NOMO-1 (cell line): ENCODE data around the gene SEPTIN6.
"Not testable (repeated sequence)": the region's sequence is repeated elsewhere in the genome, so short reads cannot be mapped to it uniquely, and the experiment has no call there.

Experiments used
- DNase-seq, 2 experiments: peaks; one replicate each; lab custom pipeline; 2025; ENCODE audit not compliant: unreplicated experiment in 2 of 2; lab: John Stamatoyannopoulos, UW

The SEPTIN6 gene

DNA sequence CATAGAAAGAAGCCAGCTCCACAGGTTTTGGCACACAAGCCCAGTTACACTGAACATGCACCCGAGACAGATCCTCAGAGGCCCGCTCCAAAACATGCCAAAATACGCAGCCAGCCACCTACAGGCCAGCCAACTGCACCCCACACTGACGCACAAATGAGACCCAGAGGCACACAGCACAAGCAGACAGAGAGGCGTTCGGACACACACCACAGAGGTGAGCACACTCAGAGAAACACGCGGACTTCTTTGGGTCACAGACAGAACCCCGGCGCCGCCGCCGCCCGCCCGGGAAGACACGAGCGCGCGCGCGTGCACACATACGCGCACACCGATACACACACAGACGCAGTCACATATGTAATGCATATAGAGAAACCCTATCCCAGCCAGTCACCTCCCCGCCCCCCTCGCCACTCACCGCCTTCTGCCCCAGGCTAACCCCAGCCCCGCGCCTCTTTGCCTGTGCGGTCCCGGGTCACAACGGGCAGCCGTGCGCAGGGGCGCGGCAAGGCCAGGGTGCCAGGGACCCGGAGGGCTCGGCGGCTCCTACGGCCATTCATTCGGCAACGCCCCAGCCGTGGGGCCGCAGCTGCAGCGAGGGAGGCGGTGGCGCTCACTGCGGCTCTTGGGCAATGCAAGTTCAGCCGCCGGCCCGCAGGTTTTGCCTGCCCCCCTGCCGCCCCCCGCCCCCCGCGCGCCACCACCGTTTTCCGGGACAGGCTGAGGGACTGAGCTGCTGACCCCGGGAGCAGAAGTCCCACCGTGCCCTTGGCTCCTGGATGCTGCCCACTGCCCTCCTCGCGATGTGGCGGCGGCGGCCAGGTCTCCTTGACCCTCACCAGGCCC is 553 bp downstream of the SEPTIN6 start:
- DNase-seq = peak; percentile 29 to 39

DNA sequence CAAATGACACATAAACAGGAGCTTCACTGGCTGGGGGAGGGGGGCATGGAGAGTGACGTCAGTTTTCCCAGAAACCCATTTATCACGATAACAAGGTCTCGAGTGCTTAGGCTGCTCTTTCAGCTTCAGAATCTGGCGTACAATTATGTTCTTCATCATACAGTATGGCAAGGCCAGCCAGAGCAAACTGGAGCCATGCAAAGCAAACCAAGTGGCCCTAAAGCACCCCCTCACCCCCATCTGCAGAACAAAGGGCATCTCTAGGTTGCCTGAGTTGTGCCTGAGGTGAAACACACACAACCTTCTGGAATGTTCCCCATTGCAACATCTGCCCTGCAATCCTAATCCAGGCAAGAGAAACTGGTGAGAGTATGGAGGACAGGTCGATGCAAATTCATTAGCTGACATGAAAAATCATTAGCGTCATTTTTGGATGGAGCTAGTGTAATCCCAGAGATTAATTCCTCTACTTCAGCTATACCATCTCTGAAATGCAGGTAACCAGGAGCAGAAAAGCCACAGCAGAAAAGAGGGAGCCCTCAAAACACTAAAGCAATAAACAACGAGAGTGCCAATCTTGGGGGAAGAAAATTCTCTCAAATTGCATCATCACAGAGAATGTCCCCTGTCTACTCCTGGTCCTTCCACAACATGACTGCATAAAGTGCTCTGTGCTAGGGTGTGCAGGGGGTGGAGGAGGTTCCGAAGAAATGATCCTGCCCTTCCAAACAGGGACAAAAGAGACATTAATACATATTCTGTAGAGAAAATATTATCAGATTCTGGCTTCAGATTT is 1.8 kb downstream of the SEPTIN6 start:
- DNase-seq = no peak

DNA sequence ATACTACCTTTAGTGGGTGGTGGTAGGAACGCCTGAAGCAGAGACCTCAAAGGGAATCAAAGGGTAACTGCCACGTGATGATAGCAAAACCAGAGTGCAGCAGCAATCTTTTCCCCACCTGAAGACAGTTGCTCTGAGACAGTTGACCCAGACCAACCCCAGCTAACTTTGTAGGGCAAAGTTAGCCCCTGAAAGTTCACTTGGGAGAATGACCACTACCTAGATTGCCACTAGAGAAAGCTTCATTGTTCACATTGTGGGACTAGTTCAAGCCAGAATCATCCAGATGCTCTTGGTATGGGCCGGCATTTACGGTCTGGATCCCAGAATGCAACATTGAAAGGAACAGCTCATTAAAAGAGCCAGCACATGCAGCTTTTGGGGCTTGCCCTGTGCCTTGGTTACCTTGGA is 4.1 kb downstream of the SEPTIN6 start:
- no peak for DNase-seq

DNA sequence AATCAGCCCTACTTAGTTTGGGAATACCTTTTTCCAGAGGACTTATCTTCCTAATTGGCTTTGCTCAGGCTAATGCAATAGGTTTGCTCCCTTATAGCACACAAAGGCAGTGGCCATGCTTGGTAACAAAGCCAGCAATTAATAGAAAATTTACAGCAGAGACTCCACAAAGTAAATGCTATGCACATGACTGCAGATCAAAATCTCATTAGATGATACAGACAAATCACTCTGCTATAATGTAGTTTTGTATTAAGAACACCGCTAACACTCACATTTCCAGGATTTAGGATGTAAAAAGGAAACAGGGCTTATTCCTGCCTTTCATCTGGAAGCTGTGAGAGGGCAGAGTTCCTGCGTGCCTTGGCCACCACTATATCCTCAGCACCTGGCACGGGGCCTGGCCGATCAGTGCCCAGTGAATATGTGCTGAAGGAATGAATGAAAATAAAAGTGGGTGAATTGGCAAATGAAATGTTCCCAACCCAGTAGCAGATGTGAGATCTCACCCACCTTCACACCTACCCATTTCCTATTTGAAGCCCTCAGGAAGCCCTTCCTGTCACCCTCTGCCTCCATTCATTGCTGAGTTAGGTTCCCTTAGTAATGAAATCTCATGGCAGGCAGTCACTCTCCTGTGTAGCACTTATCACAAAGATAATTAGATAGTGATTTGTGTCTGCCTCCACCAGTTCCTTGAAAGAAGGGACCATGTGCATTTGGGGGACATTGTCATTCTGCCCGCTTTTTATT is 5.1 kb downstream of the SEPTIN6 start:
- no peak for DNase-seq

DNA sequence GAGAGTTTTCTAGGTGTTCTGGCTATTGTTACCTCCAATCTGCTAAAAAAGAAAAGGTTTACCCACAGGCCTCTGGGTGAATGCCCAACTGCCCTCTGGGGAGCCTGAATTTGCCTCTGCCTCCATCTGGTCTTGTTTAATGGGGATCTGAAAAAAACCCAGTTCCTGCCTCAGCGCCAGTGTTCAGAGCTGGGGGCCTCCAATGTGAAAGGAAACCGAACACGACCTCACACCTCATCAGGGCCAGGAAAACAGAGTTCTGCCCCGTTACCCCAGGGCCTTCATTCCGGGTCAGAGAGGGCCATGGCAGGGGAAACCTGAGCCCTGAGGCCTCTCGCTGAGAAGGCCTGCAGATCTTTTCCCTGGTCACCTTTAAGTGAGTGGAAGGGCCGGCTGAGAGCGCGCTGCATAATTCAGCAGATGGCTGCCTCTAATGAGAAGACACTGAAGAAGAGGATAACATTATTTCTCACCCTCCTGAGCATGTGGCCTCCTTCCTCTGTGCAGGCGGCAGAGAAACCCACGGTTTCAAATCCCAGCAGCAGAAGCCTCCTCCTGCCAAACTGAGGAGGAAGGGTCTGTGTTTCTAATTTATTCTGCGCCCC is 6.8 kb downstream of the SEPTIN6 start:
- DNase-seq = no peak

DNA sequence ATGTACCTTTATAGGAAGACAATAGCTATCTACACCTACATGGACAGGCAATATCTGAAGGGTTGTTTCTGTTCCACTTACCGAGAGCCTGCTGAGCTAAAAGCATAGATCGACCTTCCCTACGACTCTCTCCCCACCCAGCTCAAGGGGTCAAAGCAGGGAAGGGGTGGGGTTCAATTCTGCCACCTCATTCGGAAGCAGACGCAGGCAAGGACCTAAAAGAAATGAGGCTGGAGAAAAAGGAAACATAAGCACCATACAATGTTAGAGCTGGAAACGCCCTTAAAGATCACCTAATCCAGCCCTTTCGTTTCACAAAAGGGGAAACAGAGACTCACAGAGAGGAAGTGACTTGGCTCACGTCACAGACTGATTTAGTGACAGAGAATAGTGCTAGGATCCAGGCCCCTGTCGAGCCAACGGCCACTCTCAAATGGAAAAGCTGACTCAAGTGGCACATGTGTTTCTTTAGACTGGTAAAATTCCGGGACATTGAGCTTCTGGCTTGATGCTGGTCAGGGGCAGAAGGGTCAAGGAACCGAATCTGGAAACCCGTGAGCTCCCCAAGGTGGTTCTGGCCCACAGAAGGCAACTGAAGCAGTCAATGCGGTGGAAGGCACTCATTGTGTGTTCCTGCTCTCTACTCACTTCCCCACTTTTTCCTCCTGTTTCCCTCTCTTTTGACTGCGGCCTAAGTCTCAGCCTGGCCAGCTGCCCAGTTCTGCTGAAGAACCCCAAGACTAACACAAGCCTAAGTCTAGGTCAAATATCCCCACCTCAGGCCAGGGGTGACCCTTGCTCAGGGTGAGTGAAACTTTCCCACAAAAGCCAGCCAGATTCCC is 7.5 kb downstream of the SEPTIN6 start:
- DNase-seq = peak; percentile 92 to 96

DNA sequence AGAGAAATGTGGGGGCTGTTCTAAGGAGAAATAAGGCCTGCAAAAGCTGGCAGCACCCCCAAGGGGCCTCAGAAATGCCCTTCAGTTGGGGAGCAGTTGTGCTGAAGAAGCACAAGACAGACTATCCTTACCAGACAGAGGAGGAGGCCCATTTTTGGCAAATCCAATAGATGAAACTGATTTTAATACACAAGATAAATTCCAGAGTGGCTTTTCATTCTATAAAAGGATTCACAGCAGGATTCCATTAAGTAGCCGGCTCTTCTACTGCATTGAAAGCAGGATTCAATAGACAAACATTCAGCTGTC is 8.1 kb downstream of the SEPTIN6 start:
- DNase-seq = no peak

DNA sequence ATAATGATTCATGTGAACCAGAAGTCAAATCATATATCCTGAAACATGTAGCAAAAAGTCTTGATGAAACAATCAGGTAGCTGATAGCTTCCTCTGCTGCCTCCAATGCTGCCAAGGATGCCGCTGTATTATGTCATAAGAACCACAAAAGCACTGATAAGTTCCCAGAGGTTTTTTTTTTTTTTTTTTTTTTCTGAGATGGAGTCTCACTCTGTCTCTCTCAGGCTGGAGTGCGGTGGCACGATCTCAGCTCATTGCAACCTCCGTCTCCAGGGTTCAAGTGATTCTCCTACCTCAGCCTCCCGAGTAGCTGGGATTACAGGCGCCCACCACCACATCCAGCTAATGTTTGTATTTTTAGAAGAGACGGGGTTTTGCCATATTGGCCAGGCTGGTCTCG is 8.7 kb downstream of the SEPTIN6 start:
- peak in 1 of 2 experiments; percentile 6 for DNase-seq

DNA sequence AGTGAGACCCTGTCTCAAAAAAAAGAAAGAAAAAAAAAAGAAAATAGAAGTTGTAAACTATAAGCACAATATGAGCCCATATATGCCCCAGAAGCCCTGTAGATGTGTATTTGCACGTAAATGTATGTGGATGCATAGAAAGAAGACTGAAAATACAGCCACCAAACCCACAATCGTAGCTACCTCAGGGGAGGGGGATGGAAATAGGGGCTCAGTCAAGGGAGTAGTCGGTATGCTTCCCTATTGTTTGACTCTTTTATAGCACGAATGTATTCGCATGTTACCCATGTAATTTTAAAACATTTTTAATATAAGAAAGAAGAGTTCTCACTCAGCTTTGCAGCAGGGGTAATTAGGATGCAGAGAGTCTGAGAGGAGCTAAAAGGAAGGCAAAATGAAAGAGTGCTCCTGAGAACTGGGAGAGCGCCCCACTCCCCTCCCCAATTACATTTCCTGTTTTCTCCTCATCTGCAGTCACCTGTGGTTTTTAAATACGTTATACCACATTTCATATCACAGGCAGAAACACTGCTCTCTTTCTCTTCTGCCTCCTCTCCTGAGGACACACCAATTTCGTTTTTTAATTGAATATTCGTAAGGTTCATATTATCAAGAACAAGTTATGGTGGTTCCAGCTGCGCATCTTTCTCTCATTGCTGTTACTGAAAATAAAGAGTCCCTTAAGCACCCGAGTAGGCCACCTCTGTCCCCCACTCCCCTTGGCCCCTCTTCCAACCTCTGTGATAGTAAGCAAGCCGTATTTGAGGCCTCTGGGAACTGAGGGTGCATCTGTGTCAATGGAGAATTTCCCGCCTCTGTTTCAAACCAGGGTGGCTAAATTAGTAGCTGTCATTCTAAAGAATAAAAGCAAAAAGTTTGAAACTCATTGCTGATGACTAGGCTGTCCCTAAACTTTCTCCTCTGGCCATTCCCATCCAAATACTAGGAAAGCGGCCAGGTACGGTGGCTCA is 10.7 kb downstream of the SEPTIN6 start:
- peak; percentile 29 to 50 for DNase-seq

DNA sequence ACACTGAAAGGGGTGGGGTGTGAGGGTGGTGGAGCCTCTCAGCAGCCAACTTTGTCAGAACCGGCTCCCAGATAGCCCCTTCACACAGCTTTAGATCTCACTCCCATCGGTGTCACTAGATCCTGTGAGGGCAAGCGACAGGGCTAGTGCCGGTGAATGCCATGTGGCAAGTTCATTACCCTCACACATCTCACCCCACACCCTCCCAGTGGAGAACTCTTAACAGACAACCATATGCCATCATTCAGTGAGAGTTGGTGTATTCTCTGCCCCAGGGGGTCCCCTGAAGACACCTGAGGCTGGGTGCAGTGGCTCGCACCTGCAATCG is 15.3 kb downstream of the SEPTIN6 start:
- no peak for DNase-seq

DNA sequence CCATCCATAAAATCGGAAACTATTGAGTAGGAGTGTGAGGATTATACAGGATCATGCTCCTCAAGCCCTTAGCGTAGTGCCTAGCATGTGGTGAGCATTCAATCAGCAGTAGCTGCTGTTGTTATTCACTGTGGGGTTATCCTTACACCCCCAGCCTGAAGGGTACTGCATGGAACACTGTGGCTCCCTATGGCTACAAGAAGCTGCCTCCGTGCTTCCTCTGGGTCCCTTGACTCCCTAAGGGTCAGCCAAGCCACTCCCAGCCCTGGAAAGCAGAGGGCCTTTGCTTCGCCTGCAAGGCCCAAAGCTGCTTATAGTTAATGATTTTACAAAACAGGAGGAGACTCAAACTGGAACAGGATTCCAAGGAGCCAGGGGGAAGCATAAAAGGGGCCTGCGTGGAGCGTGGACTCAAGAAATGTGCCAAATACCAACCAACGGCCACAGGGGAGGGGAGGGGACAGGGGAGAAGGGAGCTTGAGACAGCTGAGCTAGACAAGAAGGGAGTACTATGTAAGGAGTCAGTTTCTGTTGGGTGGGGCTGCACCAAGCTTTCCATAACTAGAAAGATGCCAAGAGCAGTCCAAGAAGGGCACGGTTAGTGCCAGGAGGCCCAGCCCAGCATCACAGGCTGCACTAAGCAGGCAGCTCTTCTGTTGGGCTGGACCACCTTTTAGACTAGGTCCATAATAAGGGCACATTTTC is 15.9 kb downstream of the SEPTIN6 start:
- DNase-seq = no peak

DNA sequence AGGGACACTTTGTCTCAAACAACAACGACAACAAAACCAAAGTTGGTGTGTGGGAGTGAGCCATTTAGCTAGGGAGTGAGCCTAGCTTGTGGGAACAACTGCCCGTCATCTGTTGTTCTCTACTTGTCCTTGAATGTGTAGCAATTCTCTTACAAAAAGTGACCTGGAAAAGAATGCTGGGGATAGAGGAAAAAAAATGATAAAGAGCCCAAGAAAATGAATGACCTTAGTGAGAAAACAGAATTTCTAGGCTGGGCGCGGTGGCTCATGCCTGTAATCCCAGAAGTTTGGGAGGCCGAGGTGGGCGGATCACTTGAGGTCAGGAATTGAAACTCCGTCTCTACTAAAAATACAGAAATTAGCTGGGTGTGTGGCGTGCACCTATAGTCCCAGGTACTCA is 19.6 kb downstream of the SEPTIN6 start:
- no peak for DNase-seq

DNA sequence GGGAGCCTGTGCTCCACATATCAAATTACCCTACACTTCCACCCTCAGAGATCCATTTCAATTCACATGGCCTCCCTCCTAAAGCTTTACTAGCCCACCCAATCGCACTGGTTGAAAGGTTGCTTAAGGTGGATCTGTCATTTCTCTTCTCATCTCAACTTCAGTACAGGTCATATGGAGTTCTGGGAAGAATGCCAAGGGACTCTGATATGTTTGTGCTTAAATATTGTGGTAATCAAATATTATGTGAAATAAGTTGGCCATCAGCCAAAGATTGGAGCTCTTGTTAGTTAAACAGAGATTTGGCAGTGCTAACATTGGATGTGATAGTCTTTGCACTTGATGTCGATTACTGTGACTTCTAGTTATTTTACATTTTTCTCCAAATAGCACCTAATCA is 20.5 kb downstream of the SEPTIN6 start:
- no peak for DNase-seq

DNA sequence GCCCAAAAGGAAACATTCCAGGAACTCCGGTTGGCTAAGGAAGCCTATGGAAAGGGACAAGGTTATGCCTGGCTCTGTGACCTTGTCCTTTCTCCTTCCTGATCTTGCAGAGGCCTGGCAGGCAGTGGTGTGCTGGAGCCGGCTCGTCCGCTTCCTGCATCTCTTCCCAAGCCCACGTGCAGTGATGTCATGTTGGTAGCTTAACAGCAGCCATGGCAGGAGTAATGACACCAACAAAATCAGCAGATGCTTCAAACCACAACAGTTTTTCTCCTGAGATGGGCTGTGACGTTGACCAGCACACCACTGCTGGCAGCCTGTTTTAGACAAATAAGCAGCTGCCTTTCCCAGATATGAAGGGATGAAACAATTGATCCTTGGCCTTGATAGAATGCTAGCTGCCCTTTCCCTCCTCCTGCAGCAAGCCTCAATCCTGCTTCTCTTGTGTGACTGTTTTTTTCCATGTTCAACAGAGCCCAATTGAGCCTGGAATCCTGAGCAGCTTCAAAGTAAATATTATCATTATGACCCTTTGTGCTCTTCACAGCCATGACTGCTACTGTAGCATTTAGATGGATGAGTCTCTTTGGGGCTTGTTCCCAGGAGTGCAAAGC is 23.4 kb downstream of the SEPTIN6 start:
- no peak for DNase-seq

DNA sequence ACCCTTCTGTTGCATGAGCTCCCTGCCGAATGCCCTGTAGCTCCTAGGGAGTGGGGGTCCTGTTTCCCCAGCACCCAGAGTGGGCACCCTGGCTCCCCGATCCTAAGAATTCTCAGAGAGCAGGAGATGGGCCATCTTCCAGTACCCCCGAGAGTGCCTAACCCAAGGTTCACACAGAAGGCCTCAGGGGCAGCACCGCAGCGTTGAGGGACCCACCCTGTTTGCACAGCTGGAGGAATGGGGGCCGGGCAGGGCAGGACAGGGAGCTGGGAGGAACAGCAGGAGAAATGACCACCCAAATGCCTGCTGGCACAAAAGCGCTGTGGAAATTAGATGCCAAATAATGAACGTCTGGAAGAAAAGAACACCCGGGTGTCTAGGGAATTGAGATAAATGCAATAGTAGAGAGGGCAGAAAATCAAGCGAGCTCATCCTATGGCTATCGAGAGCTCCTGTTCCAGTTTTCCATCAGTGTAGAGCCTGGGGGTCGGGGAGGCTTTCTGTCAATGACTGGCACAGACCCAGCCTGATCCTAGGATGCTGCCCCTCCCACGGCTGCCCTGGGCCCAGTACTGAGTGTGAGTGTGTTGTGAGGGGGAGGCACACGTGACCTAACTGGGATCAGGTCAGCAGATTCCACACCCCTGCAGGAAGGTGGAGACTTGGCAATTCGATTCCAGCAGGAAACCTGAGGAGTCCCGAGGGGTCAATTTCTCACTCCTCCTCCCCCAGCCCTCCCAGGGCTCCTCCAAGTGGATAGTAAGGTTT is 25.7 kb downstream of the SEPTIN6 start:
- DNase-seq = no peak

DNA sequence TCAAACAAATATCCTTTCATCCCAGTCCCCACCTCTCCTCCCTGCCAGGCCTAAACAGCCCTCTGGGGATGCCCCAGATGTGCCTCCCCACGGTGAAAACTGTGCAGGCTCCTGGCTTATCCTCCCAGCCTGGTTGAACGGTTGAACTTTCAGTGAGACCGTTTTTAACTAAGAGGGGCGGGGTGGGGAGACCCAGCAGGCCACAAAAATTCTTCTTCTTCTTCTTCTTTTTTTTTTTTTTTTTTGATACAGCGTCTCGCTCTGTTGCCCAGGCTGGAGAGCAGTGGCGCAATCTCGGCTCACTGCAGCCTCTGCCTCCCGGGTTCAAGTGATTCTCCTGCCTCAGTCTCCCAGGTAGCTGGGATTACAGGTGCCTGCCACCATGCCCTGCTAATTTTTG is 28.1 kb downstream of the SEPTIN6 start:
- DNase-seq = not testable (repeated sequence)

DNA sequence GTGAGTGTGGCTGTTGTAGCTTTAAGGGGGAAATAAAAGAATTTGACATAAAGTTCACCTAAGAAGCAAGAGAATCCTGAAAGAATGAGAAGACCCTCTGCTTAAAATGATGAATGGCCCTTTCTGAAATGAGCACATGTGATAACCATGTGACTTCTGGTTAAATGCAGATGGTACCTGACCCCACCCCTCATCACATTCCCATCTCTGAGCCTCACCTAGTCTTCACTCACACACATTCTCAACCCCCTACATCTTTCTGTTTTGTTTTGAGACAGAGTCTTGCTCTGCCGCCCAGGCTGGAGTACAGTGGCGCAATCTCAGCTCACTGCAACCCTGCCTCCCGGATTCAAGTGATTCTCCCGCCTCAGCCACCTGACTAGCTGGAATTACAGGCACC is 31.5 kb downstream of the SEPTIN6 start:
- DNase-seq = no peak
